Measurements from ENCODE around the gene CTLA4.

DNA sequence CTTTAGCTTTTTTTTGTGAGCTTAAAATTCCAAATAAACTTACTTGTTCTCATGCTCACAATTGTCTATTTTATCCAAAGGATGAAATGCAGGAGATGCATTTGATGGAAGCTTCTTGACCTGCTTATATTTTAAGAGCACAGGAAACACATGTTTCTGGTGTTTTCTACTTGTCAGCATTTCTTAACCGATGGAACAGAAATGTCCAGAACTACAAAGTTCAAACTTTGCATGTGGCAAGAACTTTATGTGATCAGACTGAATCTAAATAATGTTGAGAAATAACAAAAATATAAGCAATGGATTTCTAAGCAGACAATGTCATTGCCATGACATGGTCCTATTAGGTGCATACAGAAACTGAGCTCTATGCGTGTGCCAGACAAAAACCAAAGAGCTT is 9.9 kb upstream of the CTLA4 start:
- TF ChIP-seq FOXM1 (IDR thresholded peaks at IDR 0.05; ENCODE audit: borderline replicate concordance), result no peak
- no peak for TF ChIP-seq HDGF (IDR thresholded peaks at IDR 0.05; ENCODE audit: borderline replicate concordance)
- no peak for TF ChIP-seq TARDBP (IDR thresholded peaks at IDR 0.05)
- no peak for TF ChIP-seq LEF1 (IDR thresholded peaks at IDR 0.05; ENCODE audit: borderline replicate concordance)
- no peak for TF ChIP-seq CTBP1 (IDR thresholded peaks at IDR 0.05; ENCODE audit: borderline replicate concordance)
- TF ChIP-seq ELF4 (IDR thresholded peaks at IDR 0.05), result no peak
- TF ChIP-seq FOXA1 (IDR thresholded peaks at IDR 0.05), result no peak
- no peak for TF ChIP-seq NFRKB (IDR thresholded peaks at IDR 0.05)
- TF ChIP-seq ZNF384 (IDR thresholded peaks at IDR 0.05), result no peak
- TF ChIP-seq SP1 (IDR thresholded peaks at IDR 0.05), result no peak
- TF ChIP-seq BHLHE40 (IDR thresholded peaks at IDR 0.05; ENCODE audit: borderline replicate concordance), result no peak

Measured in HEK293T (cell line).